HepG2 (cell line): Measurements from ENCODE around the gene CAMSAP2. TPM values are rescaled to one million over a fixed set of nuclear protein-coding genes. Genes with fewer than 3 reads are reported as not detected.

ENCODE experiments used
- ATAC-seq: fragments of 200-7000 bp; cut with Tn5 transposase; 3 replicates; pipeline ENCODE4 v1.9.1; 2020; ENCODE audit warnings: mild to moderate bottlenecking, moderate library complexity
- BruUV-seq: library from RNA; stranded (reverse); fragments of 400-500 nt; replicated peaks from 2 replicates; lab custom pipeline; 2021; lab: Mats Ljungman, UMichigan
- CTCF ChIA-PET: fragments of 300-600 bp; formaldehyde crosslinking; extraction: SDS; loops from one replicate; lab custom pipeline; 2021; ENCODE audit warnings: low total read pairs, inconsistent platforms, low intra/inter-chr PET ratio; lab: Yijun Ruan, JAX
- POLR2A ChIA-PET: fragments of 350-600 bp; sonication (Branson Sonifier 250); formaldehyde crosslinking; loops from one replicate; lab custom pipeline; 2020; ENCODE audit warnings: antibody characterized with exemption, inconsistent platforms; lab: Yijun Ruan, JAX
- DNase-seq: peaks from one replicate; pipeline ENCODE4 v3.0.0-alpha.2; 2015; ENCODE audit warnings: low spot score
- FAIRE-seq: peaks from 3 replicates; lab custom pipeline; 2011; peaks lifted over from hg19 to GRCh38; lab: Jason Lieb, UNC
- H2AFZ ChIP-seq: one replicate; pipeline ENCODE4 v1.6.1; 2011; ENCODE audit warnings: low read length, inconsistent platforms
- H3K27ac ChIP-seq: fragments of 300-600 bp; 3 replicates; pipeline ENCODE4 v1.8.0; 2011; ENCODE audit warnings: mixed run types, mild to moderate bottlenecking, mixed read lengths, low read length, inconsistent platforms; ENCODE audit not compliant: insufficient read depth; ENCODE audit errors: extremely low read length
- H3K27me3 ChIP-seq, 2 experiments: fragments of 200-600 bp in 1 of 2; 2 replicates in 1 of 2; 3 replicates in 1 of 2; pipeline versions ENCODE4 v1.6.0 to v1.8.0; 2011; ENCODE audit warnings: low read length in 2 of 2, mild to moderate bottlenecking in 2 of 2, moderate library complexity in 2 of 2, inconsistent platforms in 1 of 2; ENCODE audit not compliant: insufficient read depth in 2 of 2, control insufficient read depth in 1 of 2
- H3K36me3 ChIP-seq, 2 experiments: fragments of 200-600 bp in 1 of 2; replicated peaks in 1 of 2; 2 replicates in 1 of 2; 3 replicates in 1 of 2; pipeline versions ENCODE4 v1.5.1 to v1.8.0; 2011; ENCODE audit warnings: low read length in 2 of 2, inconsistent platforms in 1 of 2; ENCODE audit not compliant: insufficient read depth in 2 of 2, control insufficient read depth in 1 of 2
- H3K4me1 ChIP-seq: 2 replicates; pipeline ENCODE4 v1.5.1; 2012; ENCODE audit warnings: low read length, inconsistent platforms; ENCODE audit not compliant: insufficient read depth
- H3K4me2 ChIP-seq: 2 replicates; pipeline ENCODE4 v1.6.0; 2011; ENCODE audit warnings: low read depth, low read length, inconsistent platforms
- H3K4me3 ChIP-seq, 3 experiments: fragments of 200-600 bp in 1 of 3; sonication (generic), shearing (Covaris generic) in 1 of 3; replicated peaks in 1 of 3; 2 replicates each; pipeline ENCODE4 v1.5.1; 2011 to 2016; ENCODE audit warnings: low read length in 3 of 3, inconsistent platforms in 2 of 3, low read depth in 2 of 3, mild to moderate bottlenecking in 2 of 3, control low read depth in 1 of 3, mixed read lengths in 1 of 3; ENCODE audit not compliant: insufficient read depth in 1 of 3
- H3K79me2 ChIP-seq: one replicate; pipeline ENCODE4 v1.6.1; 2011; ENCODE audit warnings: low read length, inconsistent platforms; ENCODE audit not compliant: insufficient read depth
- H3K9ac ChIP-seq: 2 replicates; pipeline ENCODE4 v1.6.0; 2011; ENCODE audit warnings: mild to moderate bottlenecking, low read depth, low read length, inconsistent platforms; ENCODE audit not compliant: insufficient read depth
- H3K9me3 ChIP-seq: 2 replicates; pipeline ENCODE4 v1.5.1; 2012; ENCODE audit warnings: mild to moderate bottlenecking, low read length
- H4K20me1 ChIP-seq: 2 replicates; pipeline ENCODE4 v1.6.0; 2011; ENCODE audit warnings: inconsistent platforms, mild to moderate bottlenecking, low read length, moderate library complexity; ENCODE audit not compliant: insufficient read depth
- GLI4 ChIP-seq: sonication (generic); formaldehyde crosslinking; IDR thresholded peaks from 2 replicates; pipeline ENCODE4 v1.5.1; 2020; ENCODE audit warnings: missing genetic modification reagents, mild to moderate bottlenecking, moderate library complexity, borderline replicate concordance
- HDAC1 ChIP-seq: sonication (generic); formaldehyde crosslinking; IDR thresholded peaks from 2 replicates; pipeline ENCODE4 v1.5.1; 2020; ENCODE audit warnings: mild to moderate bottlenecking, missing genetic modification reagents
- KDM1A ChIP-seq: IDR thresholded peaks from 2 replicates; pipeline ENCODE4 v1.6.1; 2016; ENCODE audit warnings: missing compliant biosample characterization
- NR1H2 ChIP-seq: sonication (generic); formaldehyde crosslinking; IDR thresholded peaks from 2 replicates; pipeline ENCODE4 v1.8.1; 2022; ENCODE audit warnings: low read depth, missing genetic modification reagents, borderline replicate concordance
- RELA ChIP-seq: sonication (generic); formaldehyde crosslinking; IDR thresholded peaks from 2 replicates; pipeline ENCODE4 v1.4.0; 2020; ENCODE audit warnings: missing genetic modification reagents
- ZNF605 ChIP-seq: sonication (generic); formaldehyde crosslinking; IDR thresholded peaks from 2 replicates; pipeline ENCODE4 v1.8.0; 2022; ENCODE audit warnings: mild to moderate bottlenecking, missing genetic modification reagents
- WGBS: methylation state at CpG from one replicate; pipeline ENCODE4 v1.1.6; 2017; ENCODE audit warnings: low lambda C conversion rate; 5-methylcytosine and 5-hydroxymethylcytosine counted together
- in situ Hi-C: cut with HindIII; loops from 2 replicates; pipeline ENCODE4 v1.10.0; 2017; ENCODE audit warnings: low pct_unique_long_range_greater_than_20kb; ENCODE audit not compliant: extremely low pct_ligation_motif_present
- intact Hi-C: fragments of 100-400 bp; cut with micrococcal nuclease; formaldehyde crosslinking; loops from one replicate; pipeline ENCODE4 v1.10.0; 2022; ENCODE audit not compliant: unreplicated experiment
- polyA plus RNA-seq, 8 experiments: library from polyadenylated mRNA; depleted of rRNA in 3 of 8; stranded (reverse) in 7 of 8; unstranded in 1 of 8; fragments of >200 nt; fragmentation: Illumina TruSeq in 4 of 8; extraction: Trizol in 4 of 8; gene quantifications; 2 replicates each; pipeline versions ENCODE4 v1.2.1 to v1.2.3, GENCODE V29; 2011 to 2016; ENCODE audit warnings: low read depth in 4 of 8, missing spikeins in 1 of 8, mixed read lengths in 1 of 8; ENCODE audit not compliant: insufficient read depth in 1 of 8
- total RNA-seq, 5 experiments: library from RNA; depleted of rRNA; stranded (reverse); fragments of >200 nt; fragmentation: Illumina TruSeq; extraction: Trizol; gene quantifications; 2 replicates each; pipeline ENCODE4 v1.2.3, GENCODE V29; 2016; ENCODE audit warnings: low read depth in 1 of 5
- TF ChIP-seq, protein P1 (sequence below): sonication (generic); formaldehyde crosslinking; IDR thresholded peaks from 2 replicates; pipeline ENCODE4 v1.9.0; 2022; ENCODE audit warnings: missing genetic modification reagents, mild to moderate bottlenecking, borderline replicate concordance
- TF ChIP-seq, protein P2 (sequence below): fragments of 450-650 bp; IDR thresholded peaks from 2 replicates; pipeline ENCODE4 v1.6.1; 2017; ENCODE audit warnings: mild to moderate bottlenecking

Gene CAMSAP2
- total and polyA plus RNA-seq, 2 of the 13 experiments (the other 11 are each of a cell fraction or from before 2014, with no cell fraction given), result 3.4 to 8.2 TPM

DNA sequence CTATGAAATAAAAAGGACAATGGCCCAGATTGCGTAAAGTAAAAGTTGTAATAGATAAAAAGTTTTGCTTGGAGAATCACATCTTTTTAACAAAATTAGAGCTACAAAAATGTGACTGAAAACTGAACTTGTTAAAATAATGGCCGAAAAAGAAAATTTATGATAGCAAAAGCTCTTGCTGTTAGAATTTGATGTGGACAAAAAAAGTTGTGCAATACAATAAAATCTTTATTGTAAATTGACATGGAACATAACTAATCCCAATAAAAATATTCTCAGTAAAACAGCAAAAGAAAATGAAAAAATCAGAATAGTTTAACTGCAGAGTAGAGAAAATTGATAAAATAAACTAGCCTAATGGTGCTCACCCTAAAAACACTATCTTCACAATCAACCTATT lies 11.4 kb upstream of the CAMSAP2 start:
- Histone ChIP-seq H4K20me1 (no peaks in the 10 kb centered on the region), H3K9me3 (no peaks in the 10 kb centered on the region), H3K36me3 (no peaks in the 10 kb centered on the region), H3K4me2 (no peak overlapping the region), H3K79me2 (no peaks in the 10 kb centered on the region), H2AFZ (no peak overlapping the region), H3K4me1 (no peaks in the 10 kb centered on the region), H3K27me3 (no peaks in the 10 kb centered on the region), H3K4me3 (no peak overlapping the region), H3K9ac (no peak overlapping the region), H3K27ac (no peak overlapping the region)
- intact Hi-C loops (no loop called here), in situ Hi-C loops (no loop called here)
- 50% methylated on average over 2 of the region's 2 CpGs for WGBS
- CTCF ChIA-PET, result no interaction called here
- FAIRE-seq (no peak), ATAC-seq (no peak), DNase-seq (no peak)
- TF ChIP-seq KDM1A (CRISPR knock-in tag) (no peak), NR1H2 (CRISPR knock-in tag) (no peak), ZNF605 (CRISPR knock-in tag) (no peak), RELA (CRISPR knock-in tag) (no peak), HDAC1 (no peak), GLI4 (CRISPR knock-in tag) (no peak)
- TF ChIP-seq, protein P1, sequence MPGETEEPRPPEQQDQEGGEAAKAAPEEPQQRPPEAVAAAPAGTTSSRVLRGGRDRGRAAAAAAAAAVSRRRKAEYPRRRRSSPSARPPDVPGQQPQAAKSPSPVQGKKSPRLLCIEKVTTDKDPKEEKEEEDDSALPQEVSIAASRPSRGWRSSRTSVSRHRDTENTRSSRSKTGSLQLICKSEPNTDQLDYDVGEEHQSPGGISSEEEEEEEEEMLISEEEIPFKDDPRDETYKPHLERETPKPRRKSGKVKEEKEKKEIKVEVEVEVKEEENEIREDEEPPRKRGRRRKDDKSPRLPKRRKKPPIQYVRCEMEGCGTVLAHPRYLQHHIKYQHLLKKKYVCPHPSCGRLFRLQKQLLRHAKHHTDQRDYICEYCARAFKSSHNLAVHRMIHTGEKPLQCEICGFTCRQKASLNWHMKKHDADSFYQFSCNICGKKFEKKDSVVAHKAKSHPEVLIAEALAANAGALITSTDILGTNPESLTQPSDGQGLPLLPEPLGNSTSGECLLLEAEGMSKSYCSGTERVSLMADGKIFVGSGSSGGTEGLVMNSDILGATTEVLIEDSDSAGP (CRISPR knock-in tag), result no peak
- TF ChIP-seq, protein P2, sequence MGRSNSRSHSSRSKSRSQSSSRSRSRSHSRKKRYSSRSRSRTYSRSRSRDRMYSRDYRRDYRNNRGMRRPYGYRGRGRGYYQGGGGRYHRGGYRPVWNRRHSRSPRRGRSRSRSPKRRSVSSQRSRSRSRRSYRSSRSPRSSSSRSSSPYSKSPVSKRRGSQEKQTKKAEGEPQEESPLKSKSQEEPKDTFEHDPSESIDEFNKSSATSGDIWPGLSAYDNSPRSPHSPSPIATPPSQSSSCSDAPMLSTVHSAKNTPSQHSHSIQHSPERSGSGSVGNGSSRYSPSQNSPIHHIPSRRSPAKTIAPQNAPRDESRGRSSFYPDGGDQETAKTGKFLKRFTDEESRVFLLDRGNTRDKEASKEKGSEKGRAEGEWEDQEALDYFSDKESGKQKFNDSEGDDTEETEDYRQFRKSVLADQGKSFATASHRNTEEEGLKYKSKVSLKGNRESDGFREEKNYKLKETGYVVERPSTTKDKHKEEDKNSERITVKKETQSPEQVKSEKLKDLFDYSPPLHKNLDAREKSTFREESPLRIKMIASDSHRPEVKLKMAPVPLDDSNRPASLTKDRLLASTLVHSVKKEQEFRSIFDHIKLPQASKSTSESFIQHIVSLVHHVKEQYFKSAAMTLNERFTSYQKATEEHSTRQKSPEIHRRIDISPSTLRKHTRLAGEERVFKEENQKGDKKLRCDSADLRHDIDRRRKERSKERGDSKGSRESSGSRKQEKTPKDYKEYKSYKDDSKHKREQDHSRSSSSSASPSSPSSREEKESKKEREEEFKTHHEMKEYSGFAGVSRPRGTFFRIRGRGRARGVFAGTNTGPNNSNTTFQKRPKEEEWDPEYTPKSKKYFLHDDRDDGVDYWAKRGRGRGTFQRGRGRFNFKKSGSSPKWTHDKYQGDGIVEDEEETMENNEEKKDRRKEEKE, result no peak
- BruUV-seq, result no TSS peak
- POLR2A ChIA-PET, result interaction anchor here (1.5 kb wide), 1 partner anchor 58 kb away, joined by 4 read pairs; the partner anchor contains the start of gene DDX59
